Astrocyte (in vitro differentiated cells and primary cell): ENCODE results near the gene ATXN7L3. TPM values are rescaled to one million over a fixed set of nuclear protein-coding genes. Genes with fewer than 3 reads are reported as not detected.
"Not testable (repeated sequence)": the region's sequence is repeated elsewhere in the genome, so short reads cannot be mapped to it uniquely, and the experiment has no call there.

Source experiments
- DNase-seq: peaks from one replicate; pipeline ENCODE4 v3.0.0-alpha.2; 2010; ENCODE audit warnings: low read depth
- FAIRE-seq: peaks from 2 replicates; lab custom pipeline; 2011; peaks lifted over from hg19 to GRCh38; lab: Jason Lieb, UNC
- H2AFZ ChIP-seq: 2 replicates; pipeline ENCODE4 v1.6.0; 2012; ENCODE audit warnings: low read depth, low read length, inconsistent platforms
- H3K27ac ChIP-seq: 2 replicates; pipeline ENCODE4 v1.5.1; 2011; ENCODE audit warnings: low read depth, low read length, inconsistent platforms
- H3K27me3 ChIP-seq: 2 replicates; pipeline ENCODE4 v1.6.0; 2011; ENCODE audit warnings: low read length, inconsistent platforms; ENCODE audit not compliant: insufficient read depth
- H3K36me3 ChIP-seq: 2 replicates; pipeline ENCODE4 v1.5.1; 2011; ENCODE audit warnings: low read length, inconsistent platforms; ENCODE audit not compliant: insufficient read depth
- H3K4me1 ChIP-seq: 2 replicates; pipeline ENCODE4 v1.5.1; 2011; ENCODE audit warnings: low read length, inconsistent platforms; ENCODE audit not compliant: insufficient read depth
- H3K4me2 ChIP-seq: 2 replicates; pipeline ENCODE4 v1.6.0; 2012; ENCODE audit warnings: low read length, inconsistent platforms
- H3K4me3 ChIP-seq: 2 replicates; pipeline ENCODE4 v1.5.1; 2011; ENCODE audit warnings: low read depth, mild to moderate bottlenecking, low read length, inconsistent platforms; ENCODE audit not compliant: insufficient read depth
- H3K79me2 ChIP-seq: 2 replicates; pipeline ENCODE4 v1.6.0; 2012; ENCODE audit warnings: mild to moderate bottlenecking, low read length, inconsistent platforms; ENCODE audit not compliant: insufficient read depth
- H3K9ac ChIP-seq: 2 replicates; pipeline ENCODE4 v1.6.0; 2012; ENCODE audit warnings: mild to moderate bottlenecking, low read length, inconsistent platforms
- H3K9me3 ChIP-seq: 2 replicates; pipeline ENCODE4 v1.5.1; 2012; ENCODE audit warnings: low read depth, mild to moderate bottlenecking, low read length, inconsistent platforms; ENCODE audit not compliant: insufficient read depth
- H4K20me1 ChIP-seq: 2 replicates; pipeline ENCODE4 v1.6.0; 2012; ENCODE audit warnings: low read length, inconsistent platforms; ENCODE audit not compliant: insufficient read depth
- H3K27ac Mint-ChIP-seq: one replicate; pipeline ENCODE4 v1.8.0; 2021; ENCODE audit warnings: mild to moderate bottlenecking, mixed read lengths; ENCODE audit not compliant: unreplicated experiment
- H3K27me3 Mint-ChIP-seq: one replicate; pipeline ENCODE4 v1.8.0; 2021; ENCODE audit warnings: low read depth, mixed read lengths; ENCODE audit not compliant: unreplicated experiment
- H3K36me3 Mint-ChIP-seq: one replicate; pipeline ENCODE4 v1.8.0; 2021; ENCODE audit warnings: low read depth, mixed read lengths; ENCODE audit not compliant: unreplicated experiment
- H3K4me1 Mint-ChIP-seq: one replicate; pipeline ENCODE4 v1.8.0; 2021; ENCODE audit warnings: low read depth, mixed read lengths; ENCODE audit not compliant: unreplicated experiment
- H3K4me3 Mint-ChIP-seq: one replicate; pipeline ENCODE4 v1.8.0; 2021; ENCODE audit warnings: mild to moderate bottlenecking, moderate library complexity, mixed read lengths; ENCODE audit not compliant: unreplicated experiment
- H3K9me3 Mint-ChIP-seq: one replicate; pipeline ENCODE4 v1.8.0; 2021; ENCODE audit warnings: mild to moderate bottlenecking, mixed read lengths; ENCODE audit not compliant: unreplicated experiment
- CTCF ChIP-seq: IDR thresholded peaks from 2 replicates; pipeline ENCODE4 v1.5.1; 2011; ENCODE audit warnings: low read depth, mild to moderate bottlenecking, inconsistent platforms, low read length, moderate library complexity; ENCODE audit not compliant: insufficient read depth
- EZH2 ChIP-seq: IDR thresholded peaks from 2 replicates; pipeline ENCODE4 v1.6.1; 2012; ENCODE audit warnings: mild to moderate bottlenecking, low read length, inconsistent platforms; ENCODE audit not compliant: insufficient read depth
- microRNA-seq: library from miRNA; unstranded; fragments of <30 nt; microRNA quantifications from one replicate; pipeline ENCODE4 v1.2.0, GENCODE V29; 2020
- total RNA-seq: library from RNA; stranded (reverse); gene quantifications from 2 replicates; pipeline ENCODE4 v1.2.1, GENCODE V29; 2021

The ATXN7L3 gene
- total RNA-seq, 1 donor from 2014 or later = 87.0 TPM

- no peaks in the 10 kb centered on the region for H3K4me1 ChIP-seq
- no peak for FAIRE-seq
- no peaks in the 10 kb centered on the region for H3K9me3 Mint-ChIP-seq
Observed at GRCh38 chr17:44144966-44145739, 54.5 kb downstream of the ATXN7L3 start.

GRCh38 chr17:44143921-44144320 lies 55.8 kb downstream of the ATXN7L3 start:
- not testable (repeated sequence) for H3K36me3 Mint-ChIP-seq, H3K4me3 ChIP-seq, DNase-seq, H3K27ac Mint-ChIP-seq, H4K20me1 ChIP-seq, H3K4me1 ChIP-seq, H3K27ac ChIP-seq, H3K9me3 ChIP-seq, H2AFZ ChIP-seq, H3K36me3 ChIP-seq, H3K27me3 Mint-ChIP-seq, H3K4me2 ChIP-seq, H3K27me3 ChIP-seq, H3K4me3 Mint-ChIP-seq, FAIRE-seq, H3K9ac ChIP-seq, H3K9me3 Mint-ChIP-seq
- H3K79me2 ChIP-seq = peaks cover 13% of the 10 kb centered on the region
- peaks cover 21% of the 10 kb centered on the region for H3K4me1 Mint-ChIP-seq

More at GRCh38 chr17:44144966-44145739, 54.5 kb downstream of the ATXN7L3 start:
- Histone ChIP-seq H3K36me3 (peaks cover 10% of the 10 kb centered on the region), H3K9ac (no peak overlapping the region), H3K27ac (no peak overlapping the region), H3K4me3 (no peak overlapping the region), H2AFZ (no peak overlapping the region), H3K9me3 (no peaks in the 10 kb centered on the region), H3K4me2 (no peak overlapping the region), H3K27me3 (no peaks in the 10 kb centered on the region), H3K79me2 (peaks cover 21% of the 10 kb centered on the region), H4K20me1 (no peaks in the 10 kb centered on the region)
- H3K27me3 Mint-ChIP-seq = no peaks in the 10 kb centered on the region
- H3K36me3 Mint-ChIP-seq = peaks cover 2% of the 10 kb centered on the region
- H3K4me3 Mint-ChIP-seq = no peak overlapping the region
- H3K27ac Mint-ChIP-seq = peak overlapping the region; percentile 29
- TF ChIP-seq EZH2 = no peak
- no peak for TF ChIP-seq CTCF
- DNase-seq = no peak
- H3K4me1 Mint-ChIP-seq = peaks cover 21% of the 10 kb centered on the region

Small RNA genes lying within 50 kb of the gene (microRNA-seq; reads per million reads assigned to microRNA genes)
- gene MIR6782 = 1.1 reads per million

Other genes with a start within 250 kb of the ATXN7L3 start
- not detected in 2 replicates for gene PYY, start 245.9 kb downstream of the ATXN7L3 start, total RNA-seq
- gene NAGS, start 195.3 kb downstream of the ATXN7L3 start, total RNA-seq = 0.91 and 1.0 TPM in 2 replicates
- 17.1 and 21.8 TPM in 2 replicates for gene TMEM101, start 184.9 kb downstream of the ATXN7L3 start, total RNA-seq
- gene LSM12, start 133.2 kb downstream of the ATXN7L3 start, total RNA-seq = 77.0 and 90.5 TPM in 2 replicates
- 94.5 and 98.5 TPM in 2 replicates for gene G6PC3, start 129.1 kb downstream of the ATXN7L3 start, total RNA-seq
- 18.7 and 21.6 TPM in 2 replicates for gene HDAC5, start 76.2 kb downstream of the ATXN7L3 start, total RNA-seq
- gene HROB, start 58.0 kb downstream of the ATXN7L3 start, total RNA-seq = 1.6 and 2.3 TPM in 2 replicates
- gene ASB16, start 29.2 kb downstream of the ATXN7L3 start, total RNA-seq = not detected in 2 replicates
- 28.2 and 28.8 TPM in 2 replicates for gene TMUB2, start 12.9 kb downstream of the ATXN7L3 start, total RNA-seq
- 43.2 and 48.0 TPM in 2 replicates for gene UBTF, start 19.8 kb upstream of the ATXN7L3 start, total RNA-seq
- not detected in 2 replicates for gene SLC4A1, start 68.3 kb upstream of the ATXN7L3 start, total RNA-seq
- 2.0 and 3.4 TPM in 2 replicates for gene RUNDC3A, start 108.7 kb upstream of the ATXN7L3 start, total RNA-seq
- gene SLC25A39, start 124.9 kb upstream of the ATXN7L3 start, total RNA-seq = 80.6 and 80.9 TPM in 2 replicates
- 327 and 338 TPM in 2 replicates for gene GRN, start 145.4 kb upstream of the ATXN7L3 start, total RNA-seq
- gene FAM171A2, start 164.0 kb upstream of the ATXN7L3 start, total RNA-seq = 18.2 and 22.8 TPM in 2 replicates
- gene ITGA2B, start 189.8 kb upstream of the ATXN7L3 start, total RNA-seq = 0.31 and 0.68 TPM in 2 replicates